SU-DHL-6 (cell line): ENCODE measurements around the gene ALPK3.

ENCODE experiments used
- H2AFZ ChIP-seq: fragments of 200-600 bp; sonication (generic); 2 replicates; pipeline ENCODE4 v1.6.1; 2014; ENCODE audit warnings: low read depth, mild to moderate bottlenecking, moderate library complexity, mixed read lengths, antibody characterized with exemption, low read length; ENCODE audit not compliant: severe bottlenecking
- H3F3A ChIP-seq: fragments of 200-600 bp; shearing (Covaris generic); 2 replicates; pipeline ENCODE4 v1.6.0; 2016; ENCODE audit warnings: antibody characterized with exemption, mild to moderate bottlenecking; ENCODE audit not compliant: insufficient read depth
- H3K27ac ChIP-seq: fragments of 200-600 bp; sonication (generic); 2 replicates; pipeline ENCODE4 v1.5.1; 2016; ENCODE audit warnings: low read depth, mild to moderate bottlenecking, low read length, moderate library complexity, mixed read lengths
- H3K27me3 ChIP-seq: fragments of 200-600 bp; sonication (generic), shearing (Covaris generic); 2 replicates; pipeline ENCODE4 v1.6.0; 2014; ENCODE audit warnings: mild to moderate bottlenecking, low read length
- H3K36me3 ChIP-seq: fragments of 200-600 bp; sonication (generic); 2 replicates; pipeline ENCODE4 v1.6.1; 2014; ENCODE audit warnings: mild to moderate bottlenecking, low read length, mixed read lengths
- H3K4me2 ChIP-seq: fragments of 300-600, 200-600 bp; shearing (Covaris generic), sonication (generic); 2 replicates; pipeline ENCODE4 v1.6.0; 2014; ENCODE audit warnings: low read length, low read depth, mild to moderate bottlenecking; ENCODE audit not compliant: poor library complexity, severe bottlenecking
- H3K4me3 ChIP-seq: fragments of 200-600 bp; sonication (generic); 2 replicates; pipeline ENCODE4 v1.5.1; 2014; ENCODE audit warnings: antibody characterized with exemption, low read length, mild to moderate bottlenecking, mixed read lengths; ENCODE audit not compliant: insufficient read depth, poor library complexity, severe bottlenecking
- H3K79me2 ChIP-seq: fragments of 200-600 bp; sonication (generic); 2 replicates; pipeline ENCODE4 v1.6.1; 2014; ENCODE audit warnings: mild to moderate bottlenecking, low read length, moderate library complexity; ENCODE audit not compliant: insufficient read depth
- H3K9ac ChIP-seq: fragments of 200-600 bp; sonication (generic); 2 replicates; pipeline ENCODE4 v1.7.0; 2014; ENCODE audit warnings: mild to moderate bottlenecking, low read length
- H3K9me2 ChIP-seq: fragments of 200-600 bp; sonication (generic); replicated peaks from 2 replicates; pipeline ENCODE4 v1.6.1; 2014; ENCODE audit warnings: low read length; ENCODE audit not compliant: insufficient read depth
- H3K9me3 ChIP-seq: fragments of 200-600 bp; sonication (generic); 2 replicates; pipeline ENCODE4 v1.6.1; 2014; ENCODE audit warnings: low read length, mixed read lengths; ENCODE audit not compliant: insufficient read depth
- H4K20me1 ChIP-seq: fragments of 200-600 bp; sonication (generic); 2 replicates; pipeline ENCODE4 v1.6.1; 2014; ENCODE audit warnings: low read depth, mild to moderate bottlenecking, antibody characterized with exemption, low read length, moderate library complexity, mixed read lengths
- CTCF ChIP-seq: fragments of 200-600 bp; sonication (generic); IDR thresholded peaks from one replicate; pipeline ENCODE4 v1.5.1; 2017; ENCODE audit warnings: antibody characterized with exemption, mild to moderate bottlenecking, low read length, moderate library complexity; ENCODE audit not compliant: insufficient read depth, poor library complexity, severe bottlenecking
- EZH2phosphoT487 ChIP-seq: fragments of 200-600 bp; sonication (generic), shearing (Covaris generic); conservative IDR thresholded peaks from 2 replicates; pipeline ENCODE4 v1.6.1; 2018; ENCODE audit warnings: mild to moderate bottlenecking, antibody characterized with exemption, low read length, moderate library complexity, mixed read lengths

ALPK3 gene

DNA sequence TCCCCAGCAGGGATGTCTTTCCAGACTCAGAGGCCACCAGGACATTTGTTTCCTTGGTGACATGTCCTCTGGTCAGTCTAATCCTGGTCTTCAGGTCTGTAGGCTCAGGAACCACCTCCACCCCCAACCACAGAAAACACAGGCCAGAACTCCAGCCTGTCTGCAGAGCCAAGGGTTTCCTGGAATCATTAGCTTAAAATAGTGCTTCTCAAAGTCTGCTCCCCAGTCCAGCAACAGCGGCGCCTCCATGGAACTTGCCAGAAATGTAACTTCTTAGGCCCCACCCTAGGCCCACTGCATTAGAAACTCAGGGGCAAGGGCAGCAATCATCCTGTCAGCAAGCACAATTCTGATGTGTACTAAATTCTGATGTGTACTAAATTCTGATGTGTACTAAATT, 87.3 kb downstream of the ALPK3 start:
- Histone ChIP-seq H2AFZ (no peak overlapping the region), H3K36me3 (no peaks in the 10 kb centered on the region), H3K4me2 (no peak overlapping the region)

GRCh38 chr15:84905016-84905916, 88.1 kb downstream of the ALPK3 start:
- Histone ChIP-seq H3K4me2 (no peak overlapping the region), H3K9ac (no peak overlapping the region), H2AFZ (no peak overlapping the region), H4K20me1 (no peaks in the 10 kb centered on the region), H3K27me3 (no peaks in the 10 kb centered on the region), H3F3A (no peaks in the 10 kb centered on the region), H3K4me3 (no peak overlapping the region), H3K9me2 (no peaks in the 10 kb centered on the region), H3K27ac (no peak overlapping the region), H3K9me3 (peaks cover 7% of the 10 kb centered on the region; the same call in 1 of the 2 replicates), H3K79me2 (no peaks in the 10 kb centered on the region), H3K36me3 (no peaks in the 10 kb centered on the region)
- TF ChIP-seq EZH2phosphoT487 (no peak), CTCF (no peak)

More for the DNA sequence above, 87.3 kb downstream of the ALPK3 start:
- no peaks in the 10 kb centered on the region for H3F3A ChIP-seq
- no peaks in the 10 kb centered on the region for H3K79me2 ChIP-seq
- H3K9ac ChIP-seq = no peak overlapping the region
- TF ChIP-seq EZH2phosphoT487 (no peak), CTCF (no peak)
- no peak overlapping the region for H3K4me3 ChIP-seq
- no peaks in the 10 kb centered on the region for H4K20me1 ChIP-seq
- H3K27ac ChIP-seq = no peak overlapping the region
- H3K27me3 ChIP-seq = no peaks in the 10 kb centered on the region
- H3K9me2 ChIP-seq = no peaks in the 10 kb centered on the region
- peaks cover 7% of the 10 kb centered on the region; the same call in 1 of the 2 replicates for H3K9me3 ChIP-seq

DNA sequence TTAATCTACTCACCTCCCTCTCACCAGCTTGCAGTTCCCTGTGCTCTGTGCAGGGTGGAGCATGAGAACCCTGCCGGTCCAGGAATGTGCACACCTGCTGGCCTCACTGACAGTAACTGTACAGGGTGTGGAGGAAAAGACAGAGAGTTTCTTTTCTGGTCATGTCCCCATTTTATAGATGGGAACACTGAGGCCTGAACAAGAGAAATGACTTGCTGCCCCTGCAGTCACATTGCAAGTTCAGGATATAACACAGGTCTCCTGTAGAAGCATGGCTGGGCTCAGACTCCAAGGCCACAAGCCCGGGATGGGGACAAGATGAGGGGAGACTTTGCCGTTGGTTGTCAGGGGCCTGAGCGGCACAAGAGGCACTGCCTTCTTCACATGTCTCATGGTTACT, 90.6 kb downstream of the ALPK3 start:
- no peaks in the 10 kb centered on the region for H3K36me3 ChIP-seq
- no peaks in the 10 kb centered on the region for H3K9me3 ChIP-seq
- H3K27me3 ChIP-seq = no peaks in the 10 kb centered on the region
- H3K27ac ChIP-seq = no peak overlapping the region
- no peak overlapping the region for H3K4me3 ChIP-seq
- no peaks in the 10 kb centered on the region for H3K9me2 ChIP-seq
- no peak overlapping the region for H3K9ac ChIP-seq
- H2AFZ ChIP-seq = no peak overlapping the region
- TF ChIP-seq EZH2phosphoT487 (no peak), CTCF (no peak)
- no peaks in the 10 kb centered on the region for H3F3A ChIP-seq
- no peaks in the 10 kb centered on the region for H4K20me1 ChIP-seq
- H3K79me2 ChIP-seq = no peaks in the 10 kb centered on the region
- H3K4me2 ChIP-seq = no peak overlapping the region
